HL-60/S4 (cell line): Measurements from ENCODE around the gene IL1RL1.
"Not testable (repeated sequence)": the region's sequence is repeated elsewhere in the genome, so short reads cannot be mapped to it uniquely, and the experiment has no call there.

Source experiments
- in situ Hi-C: fragments of 300-500 bp; cut with MboI; formaldehyde crosslinking; loops from 2 replicates; pipeline ENCODE4 v1.14.3; 2022; ENCODE audit warnings: low sequenced_read_pairs

The IL1RL1 gene

DNA sequence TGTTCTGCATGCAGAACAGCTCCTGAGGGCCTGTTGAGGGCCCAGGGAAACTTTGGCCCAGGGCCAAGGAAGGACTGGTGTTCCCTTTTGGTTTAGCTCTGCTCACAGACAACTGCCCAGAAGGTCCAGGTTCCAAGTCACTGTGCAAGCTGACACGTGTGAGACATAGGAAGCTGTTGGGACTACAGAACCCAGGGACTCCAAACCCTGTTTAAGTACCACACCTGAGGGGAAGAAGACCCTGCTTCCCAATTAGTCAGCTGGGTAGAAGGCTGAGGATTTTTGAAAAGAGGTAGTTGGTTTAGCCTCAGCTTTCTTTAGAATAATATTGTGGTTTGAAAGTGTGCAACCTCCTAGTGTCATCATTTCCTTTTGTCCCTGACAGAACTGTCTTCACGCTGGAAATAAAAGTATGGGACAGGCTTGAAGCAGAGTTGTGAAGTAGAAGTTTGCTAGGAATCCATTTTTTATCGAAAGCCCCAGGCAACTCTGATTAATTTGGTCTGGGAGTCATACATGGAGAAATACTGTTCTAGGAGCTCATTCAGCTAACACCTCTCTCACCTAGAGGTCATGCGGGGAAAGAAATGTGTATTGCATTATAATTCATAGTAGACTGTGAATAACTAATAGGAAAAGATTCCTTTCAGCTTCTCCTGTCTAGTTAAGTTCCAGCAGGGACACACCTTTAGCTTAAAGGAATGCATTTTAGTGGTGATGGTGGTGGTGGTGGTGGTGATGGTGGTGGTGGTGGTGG, 19.9 kb upstream of the IL1RL1 start:
- in situ Hi-C loops, result no loop called here

DNA sequence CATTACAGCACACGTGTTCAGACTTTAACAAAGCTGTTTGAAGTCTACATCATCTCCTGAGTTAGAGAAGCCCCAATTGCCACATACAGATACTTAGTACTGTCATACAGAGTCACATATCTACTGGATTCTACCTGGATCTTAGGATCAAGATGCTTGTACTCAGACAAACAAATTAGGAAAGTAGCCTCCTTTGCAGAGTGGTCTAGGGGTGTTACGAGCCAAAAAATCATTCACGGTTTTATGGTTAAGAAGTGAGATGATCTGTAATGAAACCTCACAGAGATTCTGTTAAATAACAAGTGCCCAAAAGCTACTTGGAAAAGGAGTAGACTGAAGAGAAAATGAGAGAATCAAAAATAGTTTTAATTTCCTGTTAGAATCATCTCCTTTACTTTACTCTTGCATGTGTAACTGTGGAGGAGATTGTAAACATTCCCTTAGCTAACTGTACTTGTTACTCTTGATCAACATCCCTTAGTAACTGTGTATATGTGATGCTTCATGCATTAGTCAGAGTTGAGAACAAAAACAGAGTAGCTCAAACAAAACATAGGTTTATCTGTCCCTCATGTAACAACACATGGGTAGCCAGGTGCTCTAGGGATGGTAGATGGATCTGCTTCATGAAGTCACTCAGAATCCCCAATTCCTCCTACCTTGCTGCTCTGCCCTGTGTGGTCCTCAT, 16.4 kb upstream of the IL1RL1 start:
- in situ Hi-C loops, result no loop called here

DNA sequence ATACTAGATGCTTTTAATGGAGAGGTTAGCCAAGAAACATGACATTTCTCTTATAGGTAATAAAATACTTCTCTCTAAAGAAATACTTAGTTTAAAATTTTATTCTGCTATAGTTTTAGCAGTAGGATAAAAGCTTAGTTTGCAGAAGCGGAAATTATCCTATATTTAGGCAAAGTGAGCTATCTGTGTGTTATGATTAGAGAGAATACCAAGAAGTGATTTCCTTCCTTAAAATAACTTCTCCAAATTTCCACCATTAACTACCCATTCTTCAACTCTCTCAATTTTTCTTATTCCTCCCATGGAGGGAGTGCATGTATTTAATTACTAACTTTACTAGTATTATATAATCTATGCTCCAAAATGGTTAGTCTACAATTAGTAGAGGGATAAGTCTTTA, 15.8 kb upstream of the IL1RL1 start:
- in situ Hi-C loops, result no loop called here

DNA sequence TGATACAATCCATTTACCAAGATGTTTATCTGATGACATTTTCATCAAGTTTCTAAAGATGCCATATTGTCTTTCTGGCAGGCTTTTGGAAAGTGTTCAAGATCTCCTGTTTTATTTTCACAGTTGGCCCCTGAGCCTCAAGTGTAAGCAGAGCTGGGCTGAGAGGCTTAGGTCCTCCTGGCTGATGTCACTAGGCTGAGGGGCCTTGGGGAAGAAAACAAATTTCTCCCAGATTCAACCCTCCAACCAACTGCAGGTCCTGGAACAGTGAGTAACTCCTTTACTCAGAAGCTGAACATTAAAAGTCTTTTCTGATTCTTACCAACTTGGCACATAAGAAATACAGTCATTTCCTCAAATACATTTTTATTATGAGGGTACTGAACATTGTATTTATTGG, 14.9 kb upstream of the IL1RL1 start:
- in situ Hi-C loops, result no loop called here

DNA sequence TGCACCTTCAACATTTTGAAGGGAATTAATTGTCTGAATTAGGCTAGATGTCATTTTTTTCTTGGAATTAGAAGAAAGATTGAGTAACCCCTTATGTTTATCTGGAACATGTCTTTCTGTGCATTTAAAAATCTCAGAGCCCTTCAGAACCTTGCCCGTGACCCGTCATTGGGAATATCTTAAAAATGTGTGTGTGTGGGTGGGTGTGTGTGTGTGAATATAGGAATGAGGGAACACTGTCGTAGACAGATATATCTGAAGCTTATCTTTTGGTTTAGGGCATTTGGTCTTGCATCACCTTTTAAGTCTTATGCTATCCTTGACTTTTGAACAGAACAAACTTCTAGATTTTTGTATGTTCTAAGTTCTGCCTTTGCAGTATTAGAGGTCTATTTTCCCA, 13.5 kb upstream of the IL1RL1 start:
- in situ Hi-C loops, result no loop called here

DNA sequence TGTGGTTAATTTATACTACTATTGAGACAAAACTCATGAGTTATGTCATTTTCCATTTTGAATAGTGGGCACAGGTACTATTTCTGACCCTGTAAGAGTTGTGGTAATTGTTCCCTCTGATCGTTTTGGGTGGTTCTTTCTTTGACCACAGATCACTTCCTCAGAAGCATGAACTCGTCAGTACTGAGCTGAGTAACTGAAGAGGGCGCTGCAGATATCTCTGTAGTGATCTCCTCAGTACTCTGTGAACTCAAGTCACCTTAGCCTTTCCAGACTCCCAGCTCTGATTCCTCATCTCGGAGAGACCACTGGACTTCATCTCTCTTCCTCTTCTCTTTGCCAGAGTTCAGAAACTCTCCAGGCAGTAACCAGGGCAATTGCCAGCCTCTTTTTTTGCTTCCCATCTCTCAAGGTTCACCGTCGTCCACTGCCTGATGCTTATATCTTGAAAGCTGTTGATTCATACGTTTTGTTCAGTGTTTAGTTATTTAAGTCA, 9.4 kb upstream of the IL1RL1 start:
- in situ Hi-C loops, result no loop called here

DNA sequence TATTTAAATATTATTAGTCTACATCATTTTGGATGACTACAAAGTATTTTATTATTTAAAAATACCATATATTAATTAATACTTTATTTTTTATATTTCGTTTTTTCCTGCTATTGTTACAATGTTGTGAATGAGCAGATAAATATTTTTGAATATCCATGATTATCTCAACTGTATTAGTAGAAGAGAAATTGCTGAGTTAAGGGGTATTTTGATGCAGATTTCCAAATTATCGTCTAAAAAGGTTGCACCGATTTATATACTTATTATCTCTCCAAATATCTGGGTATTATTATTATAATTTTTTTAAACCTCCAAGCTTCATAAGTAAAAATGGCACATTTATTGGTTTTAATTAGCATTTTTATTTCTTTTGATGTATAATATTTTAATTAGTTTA, 8.9 kb upstream of the IL1RL1 start:
- in situ Hi-C loops, result no loop called here

DNA sequence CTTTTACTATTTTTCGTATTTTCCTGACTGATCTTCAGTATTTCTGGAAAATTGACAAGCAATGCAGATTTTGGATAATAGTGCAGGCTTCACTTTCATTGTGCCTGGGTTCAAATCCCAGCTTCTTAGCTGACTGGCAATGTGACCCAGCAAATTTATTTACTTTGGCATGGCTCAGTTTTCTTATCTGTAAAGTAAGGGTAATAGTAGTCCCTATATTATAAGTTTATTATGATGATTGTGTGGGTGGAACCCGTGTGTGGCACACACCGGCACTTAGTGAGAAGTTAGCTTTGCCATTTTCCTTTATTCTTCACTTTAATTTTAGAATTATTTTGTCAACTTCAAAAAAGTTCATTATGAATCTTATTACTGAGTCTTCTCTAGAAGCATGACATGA, 7.8 kb upstream of the IL1RL1 start:
- in situ Hi-C loops, result no loop called here

DNA sequence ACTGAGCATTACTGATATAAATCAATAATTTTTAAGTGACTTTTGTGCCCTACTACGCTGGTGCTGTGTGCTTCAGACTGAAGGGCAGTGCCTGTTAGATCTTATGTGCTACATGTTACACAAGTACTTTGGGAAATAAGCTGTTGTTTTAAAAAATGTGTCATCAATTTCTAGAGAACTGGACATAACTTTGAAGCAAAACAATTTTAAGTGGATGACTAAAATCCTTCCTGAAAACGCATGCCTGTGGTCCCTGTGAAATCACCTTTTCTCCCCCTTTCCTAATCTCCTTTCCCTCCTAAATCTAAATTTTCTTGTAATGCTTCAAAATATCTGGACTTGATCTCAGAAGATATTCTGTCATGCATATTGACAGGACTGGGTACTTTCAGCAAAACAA, 7.1 kb upstream of the IL1RL1 start:
- in situ Hi-C loops, result no loop called here

DNA sequence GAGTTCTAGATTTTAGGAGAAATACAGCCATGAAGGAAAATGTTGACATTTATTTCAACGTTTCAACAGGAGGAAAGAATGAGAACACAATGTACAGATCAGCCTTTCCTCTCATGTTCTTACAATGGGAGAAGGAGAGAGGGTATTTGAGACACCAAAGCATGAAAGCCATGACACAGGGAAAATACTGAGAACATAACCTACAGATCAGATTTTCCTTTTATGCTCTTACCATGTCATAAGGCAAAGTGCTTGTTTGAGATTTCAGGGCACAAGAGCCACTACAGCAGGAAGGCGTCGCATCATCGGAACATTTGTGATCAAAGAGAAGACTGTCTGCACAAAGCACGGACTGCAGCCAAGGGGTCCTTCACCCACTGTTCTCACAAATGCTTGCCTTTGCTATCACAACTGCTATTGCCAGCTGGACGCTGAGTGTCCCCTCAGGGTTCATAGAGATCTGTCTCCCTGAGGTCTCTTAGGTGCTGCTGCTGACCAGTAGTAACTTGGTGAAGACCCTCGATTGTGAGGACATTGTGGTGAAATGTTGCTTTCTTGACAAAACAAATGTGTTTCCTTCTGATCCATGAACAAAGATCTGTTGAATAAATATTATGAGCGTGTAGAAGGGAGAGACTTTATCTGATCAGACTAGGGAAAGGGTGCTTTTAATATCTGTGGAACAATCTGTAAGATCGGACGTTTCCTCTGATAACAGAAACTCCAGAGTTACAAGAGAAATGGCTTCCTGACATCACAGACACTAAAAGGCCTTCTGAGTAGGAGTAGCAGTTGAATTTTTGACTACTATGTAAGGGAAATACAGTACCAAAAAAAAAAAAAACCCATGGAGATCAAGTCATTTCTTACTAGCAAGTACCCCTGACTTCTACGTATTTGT, 6.4 kb upstream of the IL1RL1 start:
- in situ Hi-C loops, result no loop called here

DNA sequence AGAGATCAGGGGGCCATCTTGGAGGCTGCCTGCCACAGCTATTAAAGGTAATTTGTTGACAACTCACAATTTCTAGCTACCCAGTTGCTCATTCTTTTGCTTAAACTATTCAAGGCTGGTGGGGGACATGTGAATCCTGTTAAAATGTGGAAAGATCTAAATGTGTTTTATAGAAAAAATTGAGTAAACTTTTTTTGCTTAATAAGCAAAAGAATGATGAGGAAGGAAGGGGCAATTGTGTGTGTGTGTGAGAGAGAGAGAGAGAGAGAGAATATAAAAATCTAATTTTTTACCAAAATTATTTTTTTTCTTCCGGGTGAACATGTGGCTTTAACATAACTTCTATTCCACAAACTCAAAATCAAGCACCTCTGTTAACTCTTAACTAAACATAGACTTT, 5.2 kb upstream of the IL1RL1 start:
- in situ Hi-C loops, result no loop called here

DNA sequence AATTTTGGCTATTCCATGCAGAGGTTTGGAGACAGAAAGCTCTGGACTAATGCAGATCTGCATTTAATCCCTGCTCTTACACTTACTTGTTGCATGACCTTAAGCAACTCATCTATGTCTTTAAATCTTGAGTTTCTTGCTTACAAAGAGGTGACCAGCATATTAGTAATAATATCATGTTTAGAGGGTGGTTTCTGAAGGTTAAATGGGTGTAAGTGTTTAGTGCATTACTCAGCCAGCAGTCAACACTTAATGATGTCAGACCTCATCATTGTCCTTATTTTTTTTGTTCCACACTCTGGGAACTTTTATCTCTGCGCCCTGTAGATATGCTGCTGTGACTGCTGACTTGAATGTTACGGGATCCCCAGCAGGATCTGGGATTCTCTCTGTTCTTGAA, 1.7 kb downstream of the IL1RL1 start:
- in situ Hi-C loops, result no loop called here

DNA sequence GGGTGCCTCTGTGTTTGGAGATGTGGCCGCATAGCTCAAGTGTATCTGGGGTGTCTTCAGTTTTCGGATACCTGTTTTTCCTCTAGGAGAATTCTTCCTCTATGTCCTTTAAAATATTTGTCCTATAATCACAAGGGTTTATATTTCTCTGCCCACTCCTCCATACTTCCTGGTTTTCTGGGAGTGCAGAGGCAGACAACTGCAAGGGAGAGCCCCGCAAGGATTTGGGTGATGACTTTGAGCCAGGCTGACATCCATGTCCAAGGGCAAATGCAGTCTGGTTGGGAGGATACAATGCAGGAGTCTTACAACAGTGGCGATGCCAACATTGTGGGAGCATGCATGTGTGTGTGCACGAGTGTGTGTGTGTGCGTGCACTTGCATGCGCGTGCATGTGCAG, 2.1 kb downstream of the IL1RL1 start:
- in situ Hi-C loops, result no loop called here

DNA sequence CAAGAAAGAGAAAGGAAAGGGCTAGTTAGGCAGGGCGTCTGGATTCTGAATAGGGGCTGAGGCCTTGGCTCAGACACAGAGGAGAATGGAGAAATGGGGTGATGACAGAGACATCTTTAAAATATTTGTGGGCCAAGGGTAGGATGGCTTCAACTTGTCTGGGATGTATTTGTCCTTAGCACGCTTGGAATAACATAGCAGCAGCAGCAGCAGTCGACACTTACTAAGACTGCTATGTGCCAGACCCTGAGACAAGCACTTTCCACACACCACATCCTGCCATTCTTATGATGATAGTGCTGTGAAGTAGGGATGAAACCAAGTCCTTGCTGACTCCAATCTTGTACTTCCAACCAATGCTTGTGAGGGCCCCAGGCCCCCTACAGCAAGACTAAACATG, 2.6 kb downstream of the IL1RL1 start:
- in situ Hi-C loops, result no loop called here

DNA sequence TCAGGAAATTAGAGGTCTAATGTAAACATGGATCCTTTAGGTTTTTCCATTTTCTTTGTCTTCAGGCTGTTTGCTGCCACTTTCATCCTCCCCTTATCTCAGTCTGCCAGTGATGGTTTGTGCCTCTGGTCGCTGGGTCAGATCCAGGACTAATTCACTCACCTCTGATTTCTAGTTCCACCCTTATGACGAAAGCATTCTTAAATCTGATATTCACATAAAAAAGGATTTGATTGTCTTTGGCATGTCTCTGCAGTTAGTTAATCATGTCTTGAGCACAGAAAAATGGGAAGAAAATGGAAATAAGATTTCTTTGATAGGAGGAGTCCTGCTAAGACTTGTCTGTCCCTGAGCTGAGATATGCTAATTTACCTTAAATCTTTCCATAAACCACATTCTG, 4.6 kb downstream of the IL1RL1 start:
- in situ Hi-C loops, result no loop called here

DNA sequence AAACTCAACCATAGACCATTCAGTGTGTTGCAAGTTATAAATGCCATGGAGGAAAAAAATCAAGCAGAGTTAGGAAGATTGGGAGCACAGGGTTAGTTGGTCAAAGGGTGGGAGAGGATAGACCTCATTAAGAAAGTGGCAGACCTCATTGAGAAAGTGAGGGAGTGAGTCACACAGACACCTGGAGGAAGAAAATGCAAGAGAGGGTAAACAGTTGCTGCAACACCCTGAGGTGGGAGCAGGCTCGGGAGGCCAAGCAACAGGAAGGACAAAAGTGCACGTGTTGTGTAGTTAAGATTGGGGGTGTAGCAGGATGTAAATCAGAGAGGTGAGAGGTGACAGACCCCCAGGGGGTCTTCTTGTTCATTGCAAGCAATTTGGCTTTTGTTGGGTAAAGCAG, 6.4 kb downstream of the IL1RL1 start:
- in situ Hi-C loops, result no loop called here

DNA sequence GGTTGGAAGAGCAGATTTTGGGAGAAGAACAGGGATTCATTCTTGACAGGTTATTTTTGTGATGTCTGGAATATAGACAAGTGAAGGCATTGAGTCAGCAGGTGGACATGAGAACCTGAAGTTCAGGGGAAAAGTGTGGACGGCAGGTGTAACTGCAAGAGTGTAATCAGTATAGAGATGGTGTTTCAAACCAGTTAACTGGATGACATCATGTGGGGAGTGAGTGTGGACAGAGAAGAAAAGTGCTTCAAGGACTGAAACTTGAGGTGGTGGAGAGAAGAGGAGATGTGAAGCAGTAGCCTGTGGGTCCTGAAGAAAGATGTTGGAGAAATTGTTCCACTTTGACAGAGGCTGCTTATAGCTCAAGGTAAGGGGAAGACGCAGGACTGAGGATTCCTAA, 7.1 kb downstream of the IL1RL1 start:
- in situ Hi-C loops, result no loop called here

DNA sequence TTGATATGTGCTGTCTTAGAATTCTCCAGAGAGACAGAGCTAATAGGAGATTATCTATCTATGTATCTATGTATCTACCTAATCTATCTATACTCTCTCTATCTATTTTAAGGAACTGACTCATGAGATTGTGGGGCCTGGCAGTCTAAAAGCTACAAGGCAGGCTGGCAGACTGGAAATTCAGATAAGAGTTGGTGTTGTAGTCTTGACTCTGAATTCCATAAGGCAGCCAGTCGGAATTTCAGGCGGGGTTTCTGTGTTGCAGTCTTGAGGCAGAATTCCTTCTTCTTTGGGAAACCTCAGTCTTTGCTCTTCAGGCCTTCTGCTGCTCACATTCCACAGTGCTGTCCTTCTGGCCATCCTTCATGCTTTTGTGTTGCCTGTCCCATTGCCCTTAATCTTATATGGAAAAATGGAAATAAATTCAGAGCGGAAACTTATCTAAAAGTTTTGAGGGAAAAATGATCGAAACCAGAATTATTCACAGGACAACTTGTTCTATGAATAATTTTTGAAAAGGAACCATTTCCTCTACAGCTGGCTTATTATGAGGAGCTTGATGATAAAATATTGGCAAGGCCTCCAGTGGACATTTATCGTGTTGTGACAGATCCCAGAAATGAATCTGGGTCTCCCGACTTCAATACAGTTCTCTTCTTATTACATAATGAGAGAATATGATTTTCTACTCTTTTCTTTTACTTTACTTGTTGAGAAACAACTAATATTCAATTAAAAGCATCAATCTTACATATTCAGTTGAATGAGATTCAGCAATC, 10.8 kb downstream of the IL1RL1 start:
- in situ Hi-C loops, result no loop called here

DNA sequence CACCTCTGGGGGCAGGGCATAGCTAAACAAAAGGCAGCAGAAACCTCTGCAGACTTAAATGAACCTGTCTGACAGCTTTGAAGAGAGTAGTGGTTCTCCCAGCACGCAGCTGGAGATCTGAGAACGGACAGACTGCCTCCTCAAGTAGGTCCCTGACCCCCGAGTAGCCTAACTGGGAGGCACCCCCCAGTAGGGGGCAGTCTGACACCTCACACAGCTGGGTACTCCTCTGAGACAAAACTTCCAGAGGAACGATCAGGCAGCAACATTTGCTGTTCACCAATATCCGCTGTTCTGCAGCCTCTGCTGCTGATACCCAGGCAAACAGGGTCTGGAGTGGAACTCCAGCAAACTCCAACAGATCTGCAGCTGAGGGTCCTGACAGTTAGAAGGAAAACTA, 13.6 kb downstream of the IL1RL1 start:
- in situ Hi-C loops, result not testable (repeated sequence)

DNA sequence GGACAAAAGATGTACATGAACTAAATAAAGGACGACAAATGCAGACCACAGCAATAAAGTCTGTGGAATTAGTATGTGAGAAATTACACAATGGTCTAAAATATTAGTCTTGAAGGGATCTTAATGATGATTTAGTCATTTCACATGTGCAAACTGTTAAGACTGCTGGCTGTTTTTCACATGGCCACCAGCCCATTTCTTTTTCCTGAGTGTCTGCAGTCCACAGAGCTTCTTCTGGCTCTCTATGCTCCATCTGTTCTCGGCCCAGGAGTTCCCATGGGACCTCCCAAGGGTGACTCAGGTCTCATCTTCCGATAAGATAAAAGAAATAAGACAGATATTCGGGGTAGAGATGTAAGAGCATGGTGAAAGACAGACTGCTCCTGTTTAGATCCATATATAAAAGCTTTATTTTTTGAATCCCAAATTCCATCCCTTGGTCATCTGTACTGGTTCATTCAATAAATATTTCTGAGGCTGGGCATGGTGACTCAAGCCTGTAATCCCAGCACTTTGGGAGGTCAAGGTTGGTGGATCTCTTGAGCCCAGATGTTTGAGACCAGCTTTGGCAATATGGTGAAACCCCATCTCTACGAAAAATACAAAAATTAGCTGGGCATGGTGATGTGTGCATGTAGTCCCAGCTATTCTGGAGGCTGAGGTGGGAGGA, 20.1 kb downstream of the IL1RL1 start:
- in situ Hi-C loops, result no loop called here
